GM12872 (cell line): Measurements from ENCODE around the gene CNBD2.

Experiments
- CTCF ChIP-seq: IDR thresholded peaks from 3 replicates; pipeline ENCODE4 v1.5.1; 2011; ENCODE audit warnings: low read depth, mild to moderate bottlenecking, low read length, moderate library complexity; ENCODE audit not compliant: insufficient read depth

Gene CNBD2

GRCh38 chr20:36052117-36052513 is 83.7 kb downstream of the CNBD2 start:
- TF ChIP-seq CTCF: no peak

GRCh38 chr20:36055145-36055544 is 86.8 kb downstream of the CNBD2 start:
- TF ChIP-seq CTCF: no peak

- TF ChIP-seq CTCF: no peak
These were observed 92.3 kb downstream of the CNBD2 start for GRCh38 chr20:36060676-36061075.

GRCh38 chr20:36061754-36062153 is 93.4 kb downstream of the CNBD2 start:
- no peak for TF ChIP-seq CTCF

GRCh38 chr20:36062799-36063198 is 94.4 kb downstream of the CNBD2 start:
- TF ChIP-seq CTCF: no peak

GRCh38 chr20:36063916-36064657 is 95.7 kb downstream of the CNBD2 start:
- no peak for TF ChIP-seq CTCF

GRCh38 chr20:36064658-36065426 is 96.5 kb downstream of the CNBD2 start:
- TF ChIP-seq CTCF: no peak
